Activated CD8-positive, alpha-beta memory T cell treated with anti-CD3 and anti-CD28 coated beads for 48 hours (primary cell): Measurements from ENCODE around the gene RAPGEF1.

ENCODE experiments used
- DNase-seq, 3 experiments: peaks; one replicate each; pipeline ENCODE4 v3.0.0-alpha.2; 2020; ENCODE audit warnings: low read depth in 2 of 3, low spot score in 2 of 3

The RAPGEF1 gene

DNA sequence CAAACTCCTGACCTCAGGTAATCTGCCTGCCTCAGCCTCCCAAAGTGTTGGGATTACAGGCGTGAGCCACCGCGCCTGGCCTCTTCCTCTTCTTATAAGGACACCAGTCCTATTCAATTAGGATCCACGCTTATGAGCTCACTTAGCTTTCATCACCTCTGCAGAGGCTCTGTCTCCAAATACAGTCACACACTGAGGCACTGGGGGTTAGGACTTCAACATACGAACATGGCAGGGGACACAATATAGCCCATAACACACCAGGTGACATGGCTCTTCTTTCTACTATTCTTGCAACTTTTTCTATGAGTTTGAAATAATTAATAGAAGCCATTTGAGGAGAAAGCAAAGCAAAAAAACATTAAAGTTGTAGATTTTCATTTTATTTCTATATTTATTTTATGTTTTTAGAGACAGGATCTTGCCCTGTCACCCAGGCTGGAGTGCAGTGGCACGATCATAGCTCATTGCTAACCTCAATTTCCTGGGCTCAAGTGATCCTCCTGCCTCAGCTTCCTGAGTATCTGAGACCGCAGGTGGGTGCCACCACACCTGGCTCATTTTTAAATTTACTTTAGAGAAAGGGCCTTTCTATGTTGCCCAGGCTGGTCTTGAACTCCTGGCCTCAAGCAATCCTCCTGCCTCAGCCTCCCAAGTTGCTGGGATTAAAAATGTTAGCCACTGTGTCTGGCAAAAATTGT lies 200.5 kb downstream of the RAPGEF1 start:
- no peak for DNase-seq

DNA sequence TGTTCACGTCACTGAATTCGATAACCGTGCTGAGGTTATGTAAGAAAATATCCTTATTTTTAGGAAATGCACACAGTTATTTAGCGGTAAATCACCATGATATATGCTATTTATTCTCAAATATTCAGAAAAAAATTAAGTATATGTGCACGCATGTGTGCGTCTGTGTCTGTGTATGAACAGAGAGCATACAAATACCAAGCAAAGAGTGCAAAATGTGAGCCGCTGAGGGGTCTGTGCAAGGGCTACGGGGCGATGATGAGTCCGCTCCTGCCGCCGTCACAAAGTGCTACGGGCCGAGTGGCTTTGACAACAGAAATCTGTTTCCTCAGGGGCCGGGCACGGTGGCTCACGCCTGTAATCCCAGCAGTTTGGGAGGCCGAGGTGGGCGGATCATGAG lies 201.9 kb downstream of the RAPGEF1 start:
- DNase-seq = no peak

DNA sequence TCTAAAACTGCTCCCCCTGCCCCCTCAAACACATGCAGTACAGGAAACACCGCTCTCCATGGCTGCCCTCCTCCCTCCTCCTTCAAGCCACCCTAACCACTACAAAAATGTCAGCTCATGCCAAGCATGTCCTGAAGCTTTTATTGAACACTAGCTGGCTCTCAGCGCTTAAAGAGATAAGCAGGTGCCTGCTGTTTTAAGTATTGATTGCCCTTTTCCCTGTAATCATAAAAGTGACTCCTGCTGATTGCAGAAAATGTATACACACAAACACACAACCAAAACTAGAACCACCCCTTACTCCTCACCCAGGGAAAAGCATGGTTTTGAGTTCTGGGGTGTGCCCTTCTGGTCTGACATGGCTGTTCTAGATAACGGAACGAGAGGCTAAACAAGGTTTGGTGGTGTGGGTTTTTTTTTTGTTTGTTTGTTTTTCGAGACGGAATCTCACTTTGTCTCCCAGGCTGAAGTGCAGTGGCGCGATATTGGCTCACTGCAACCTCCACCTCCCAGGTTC lies 205.1 kb downstream of the RAPGEF1 start:
- no peak for DNase-seq

DNA sequence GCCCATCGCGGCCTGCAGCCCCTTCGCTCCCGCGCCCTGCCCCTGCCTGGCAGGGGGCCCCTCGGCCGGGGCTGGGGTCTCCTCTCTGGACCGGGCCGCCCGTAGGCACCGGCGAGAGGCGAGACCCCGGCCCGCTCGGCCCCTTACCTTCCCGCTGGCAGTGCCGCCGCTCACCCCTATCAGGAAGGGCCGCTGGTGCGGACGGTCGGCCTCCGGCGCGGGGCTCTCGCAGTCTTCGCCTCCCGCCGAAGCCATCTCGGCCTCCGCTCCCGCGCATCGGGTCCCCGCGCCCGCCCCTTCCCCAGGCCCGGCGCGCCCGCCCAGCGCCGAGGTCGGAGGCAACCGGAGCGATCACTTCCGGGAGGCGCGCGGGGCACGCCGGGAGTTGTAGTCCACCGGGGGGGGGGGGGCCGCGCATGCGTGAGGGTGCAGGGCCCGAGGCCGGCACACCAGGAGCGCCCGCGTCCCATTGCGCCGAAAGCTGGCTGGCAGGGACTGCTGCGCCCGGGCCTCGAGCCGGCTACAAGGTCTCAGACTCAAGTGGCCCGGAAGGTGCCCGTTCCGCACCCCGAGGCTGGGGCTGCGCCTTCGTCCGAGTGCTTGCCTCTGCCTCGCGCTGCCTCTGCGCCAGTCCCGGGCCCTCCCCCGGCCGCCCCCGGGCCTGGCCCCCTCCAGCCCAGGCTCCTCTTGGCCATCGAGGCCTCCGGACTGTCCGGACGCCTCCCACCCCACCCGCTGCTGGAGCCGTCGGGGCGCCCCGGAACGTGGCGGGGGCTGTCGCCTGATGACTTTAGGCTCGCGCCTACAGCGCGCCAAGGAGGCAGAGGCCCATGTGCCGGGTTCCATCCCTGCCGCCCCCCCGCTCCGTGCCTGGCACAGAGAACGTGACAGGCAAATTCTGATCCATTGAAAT lies 208.7 kb downstream of the RAPGEF1 start, which contains the start of gene UCK1:
TSS of gene UCK1 (minus strand) at position 344 of the 913 bp plus-strand sequence. CDS start at position 255, 89 bp downstream.
- peak; percentile 35 to 52 (median 48) for DNase-seq

DNA sequence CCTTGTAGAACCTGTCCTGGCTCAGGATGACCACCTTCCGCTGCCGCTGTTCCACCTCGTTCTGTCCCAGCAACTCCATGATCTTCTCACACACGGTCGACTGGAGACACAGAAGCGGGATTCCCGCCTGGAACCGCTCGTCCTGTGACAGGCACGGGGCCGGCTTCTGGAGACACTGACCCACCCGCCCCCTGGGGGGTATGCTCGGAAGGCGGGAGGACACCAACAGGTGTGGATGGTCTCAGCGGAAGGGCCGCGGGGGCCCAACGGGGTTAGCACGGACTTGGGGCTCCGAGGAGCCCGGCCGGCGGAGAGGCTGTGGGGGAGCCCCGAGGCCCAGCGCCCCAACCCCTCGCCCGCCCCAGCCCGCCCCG lies 209.3 kb downstream of the RAPGEF1 start:
- DNase-seq = no peak

DNA sequence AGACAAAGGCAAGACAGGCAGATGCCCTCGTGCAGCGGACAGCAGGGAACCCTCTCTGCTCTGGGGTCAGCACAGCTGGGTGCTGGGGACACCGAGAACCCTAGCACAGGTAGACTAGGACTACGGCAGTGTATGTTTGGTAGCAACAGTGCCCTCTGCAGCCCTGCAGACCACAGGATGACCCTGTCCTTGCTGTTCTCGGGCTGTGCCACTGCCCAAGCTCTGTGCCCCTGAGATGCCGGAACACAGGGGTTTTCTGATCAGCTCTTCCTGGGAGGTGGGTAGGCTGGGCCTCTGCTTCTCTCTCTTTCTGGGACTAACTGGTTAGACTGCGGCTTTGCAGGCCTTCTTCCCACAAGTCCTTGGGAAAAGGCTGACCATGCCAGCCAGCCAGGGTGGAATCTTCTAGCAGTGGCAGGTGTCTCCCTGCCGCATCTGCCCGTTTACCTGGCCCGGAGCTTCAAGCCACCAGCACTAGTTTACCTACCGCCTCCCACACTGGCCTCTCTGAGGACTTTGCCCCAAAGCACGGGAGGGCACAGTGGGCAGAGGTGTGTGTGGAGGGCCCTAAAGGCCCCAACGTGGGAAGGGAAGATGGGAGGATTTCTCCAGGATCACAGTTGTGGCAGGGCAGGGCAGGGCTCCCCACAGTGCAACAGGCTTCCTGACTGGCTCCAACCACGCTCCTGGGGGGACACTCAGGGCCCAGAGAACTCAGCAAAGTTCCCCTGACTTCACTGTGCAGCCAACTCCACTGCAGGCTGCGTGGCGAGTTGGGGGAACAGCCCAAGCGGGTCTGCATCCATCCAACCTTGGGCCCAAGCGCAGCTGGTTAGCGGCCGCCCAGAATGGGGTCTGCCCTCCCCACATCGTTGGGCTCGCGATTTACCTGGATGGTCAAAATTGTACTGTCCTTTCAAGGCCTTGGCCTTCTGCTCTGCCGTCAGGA lies 210.0 kb downstream of the RAPGEF1 start:
- DNase-seq = no peak

DNA sequence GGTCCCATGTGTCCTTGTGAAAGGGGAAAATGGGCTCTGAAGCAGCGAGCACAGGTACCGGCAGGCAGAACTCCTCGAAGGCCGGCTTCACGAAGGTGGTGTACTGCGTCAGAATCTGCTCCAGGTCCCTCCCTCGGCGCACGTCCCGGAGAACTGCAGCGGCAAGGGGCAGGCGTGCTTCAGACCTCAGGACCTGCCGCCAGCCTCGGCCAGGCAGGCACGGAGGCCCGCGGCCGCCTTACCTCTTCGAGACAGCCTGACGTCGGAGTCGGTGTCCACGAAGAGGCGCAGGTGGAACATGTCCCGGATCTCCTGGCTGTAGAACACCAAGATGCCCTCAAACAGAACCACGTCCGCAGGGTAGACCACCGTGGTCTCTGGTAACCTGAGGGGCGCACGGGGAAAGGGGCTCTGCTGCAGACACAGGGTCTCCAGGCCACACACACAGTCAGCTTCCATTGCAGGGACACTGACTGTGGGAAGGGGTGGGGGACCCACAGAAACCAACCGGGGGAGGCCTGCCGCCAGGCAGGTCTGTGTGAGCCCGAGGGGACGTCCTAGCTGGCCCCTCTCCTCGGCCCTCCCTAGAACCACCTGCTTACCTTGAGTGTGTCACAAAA lies 210.9 kb downstream of the RAPGEF1 start:
- DNase-seq = no peak

DNA sequence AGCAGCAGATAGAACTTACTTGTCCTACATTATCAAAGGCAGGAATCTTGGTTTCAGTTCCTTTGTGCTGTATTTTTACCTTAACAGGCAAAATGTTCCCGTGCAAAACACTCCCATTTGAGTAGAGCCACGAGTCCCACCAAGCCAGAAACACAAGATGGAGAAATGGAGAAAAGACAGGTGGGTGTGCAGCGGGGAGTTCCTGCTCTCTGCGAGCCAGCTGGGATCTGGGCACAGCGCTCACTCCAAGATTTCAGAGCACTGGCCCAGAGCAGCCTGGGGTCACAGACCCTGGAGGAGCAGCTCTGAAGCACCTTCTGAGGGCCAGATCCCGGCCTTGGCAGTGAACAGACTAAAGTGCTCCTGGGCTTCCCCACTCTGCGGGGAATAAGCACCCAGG lies 211.7 kb downstream of the RAPGEF1 start:
- no peak for DNase-seq
